ENCODE data around the gene ZBTB7A.

GRCh38 chr19:4064496-4065260, 2.0 kb downstream of the ZBTB7A start:
- TF ChIP-seq POLR2A (IDR thresholded peaks at IDR 0.05) (no peak), EP300 (IDR thresholded peaks at IDR 0.05) (no peak), CTCF (IDR thresholded peaks at IDR 0.05) (peak in 1 of 6 experiments; percentile 24)

Measured in upper lobe of left lung (tissue), 4 donors.